H1 (cell line): ENCODE measurements around the gene PLEKHA1. TPM values are rescaled to one million over a fixed set of nuclear protein-coding genes. Genes with fewer than 3 reads are reported as not detected.

Experiments used
- TCF12 ChIP-seq: IDR thresholded peaks from 2 replicates; pipeline ENCODE4 v1.6.1; 2011; ENCODE audit warnings: low read depth, mild to moderate bottlenecking, low read length
- polyA plus RNA-seq, 7 experiments: library from polyadenylated mRNA; depleted of rRNA in 3 of 7; stranded (reverse) in 5 of 7; unstranded in 2 of 7; fragments of >200 nt in 5 of 7; fragments of 200-250 nt in 2 of 7; gene quantifications; 1 replicate in 5 of 7; 2 replicates in 1 of 7; 4 replicates in 1 of 7; pipeline versions ENCODE4 v1.2.1 to v1.2.3, GENCODE V29; 2011 to 2013; ENCODE audit warnings: missing spikeins in 2 of 7, mixed read lengths in 2 of 7
- total RNA-seq: library from RNA; stranded (reverse); fragmentation: NEBNext Ultra II Directional; extraction: Animal tissue kit (Norgen Biotek cat#: 25700); gene quantifications from 2 replicates; pipeline ENCODE4 v1.2.1, GENCODE V29; 2021

PLEKHA1 gene
- total and polyA plus RNA-seq, 2 of the 8 experiments (the other 6 are each of a cell fraction or from before 2014, with no cell fraction given), result 15.6 to 39.7 TPM

DNA sequence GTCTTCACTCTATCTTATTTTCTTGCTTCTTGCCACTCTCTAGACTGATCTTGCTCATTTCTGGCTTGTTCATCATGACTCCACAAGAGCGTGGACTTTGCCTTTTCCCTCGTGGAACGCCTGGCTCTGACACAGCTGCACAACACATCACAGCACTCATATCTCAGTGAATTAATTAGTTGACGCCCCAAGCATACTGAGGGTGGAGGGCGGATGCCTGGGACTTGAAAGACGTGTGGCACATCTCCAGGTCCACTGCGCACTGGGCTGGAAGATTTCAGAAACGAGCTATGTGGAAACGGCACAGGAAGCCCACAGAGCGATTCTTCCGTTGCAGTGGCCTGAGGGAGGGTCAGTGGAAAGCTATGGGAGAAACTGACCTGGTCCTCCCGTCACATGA lies 23.6 kb upstream of the PLEKHA1 start (continued):
- TF ChIP-seq TCF12, result no peak
